Osteocyte (in vitro differentiated cells): ENCODE data around the gene PHLDB2. TPM values are rescaled to one million over a fixed set of nuclear protein-coding genes. Genes with fewer than 3 reads are reported as not detected.

Experiments
- DNase-seq: peaks from one replicate; pipeline ENCODE4 v3.0.0; 2021; ENCODE audit warnings: mixed read lengths; ENCODE audit not compliant: unreplicated experiment; ENCODE audit errors: extremely low spot score
- H3K27ac Mint-ChIP-seq: one replicate; pipeline ENCODE4 v1.8.0; 2021; ENCODE audit warnings: mild to moderate bottlenecking, mixed read lengths; ENCODE audit not compliant: unreplicated experiment
- H3K27me3 Mint-ChIP-seq: one replicate; pipeline ENCODE4 v1.8.0; 2021; ENCODE audit warnings: mixed read lengths; ENCODE audit not compliant: unreplicated experiment
- H3K36me3 Mint-ChIP-seq: one replicate; pipeline ENCODE4 v1.8.0; 2021; ENCODE audit warnings: mixed read lengths; ENCODE audit not compliant: unreplicated experiment
- H3K4me1 Mint-ChIP-seq: one replicate; pipeline ENCODE4 v1.8.0; 2021; ENCODE audit warnings: mixed read lengths; ENCODE audit not compliant: unreplicated experiment
- H3K4me3 Mint-ChIP-seq: one replicate; pipeline ENCODE4 v1.8.0; 2021; ENCODE audit warnings: mild to moderate bottlenecking, moderate library complexity, mixed read lengths; ENCODE audit not compliant: unreplicated experiment
- H3K9me3 Mint-ChIP-seq: one replicate; pipeline ENCODE4 v1.8.0; 2021; ENCODE audit warnings: mixed read lengths; ENCODE audit not compliant: unreplicated experiment
- CTCF ChIP-seq: fragments of 200-600 bp; sonication (generic); IDR thresholded peaks from 2 replicates; pipeline ENCODE4 v1.5.0; 2021; ENCODE audit warnings: antibody characterized with exemption, mild to moderate bottlenecking, moderate library complexity
- total RNA-seq: library from RNA; stranded (reverse); gene quantifications from 2 replicates; pipeline ENCODE4 v1.2.1, GENCODE V29; 2021

The PHLDB2 gene
- total RNA-seq, 1 donor from 2014 or later, result 134 TPM

DNA sequence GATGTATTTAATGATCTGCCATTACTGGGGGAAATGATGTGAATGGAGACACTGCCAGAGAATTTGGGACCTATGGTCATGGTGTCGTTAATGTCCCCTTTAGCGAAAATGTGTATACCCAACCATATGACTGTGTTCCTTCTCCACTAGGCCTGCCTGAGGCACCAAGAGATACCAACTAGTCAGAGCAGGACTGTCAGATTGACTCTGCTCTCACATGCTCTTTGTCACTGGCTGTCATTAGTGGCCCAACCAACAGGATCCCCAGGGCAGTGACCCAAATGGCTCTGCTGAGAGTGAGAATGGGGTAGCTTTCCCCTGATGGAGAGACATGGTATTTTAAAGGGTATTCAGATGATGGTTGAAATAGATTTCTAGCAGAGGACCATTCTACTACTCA is 142.5 kb downstream of the PHLDB2 start:
- Mint-ChIP-seq H3K27ac (no peak overlapping the region), H3K36me3 (no peaks in the 10 kb centered on the region), H3K9me3 (no peaks in the 10 kb centered on the region), H3K4me3 (no peak overlapping the region), H3K4me1 (peaks cover 16% of the 10 kb centered on the region), H3K27me3 (no peaks in the 10 kb centered on the region)
- DNase-seq, result no peak
- no peak for TF ChIP-seq CTCF

GRCh38 chr3:112002096-112002971 is 143.3 kb downstream of the PHLDB2 start:
- H3K4me3 Mint-ChIP-seq, result no peak overlapping the region
- no peaks in the 10 kb centered on the region for H3K9me3 Mint-ChIP-seq
- no peak overlapping the region for H3K27ac Mint-ChIP-seq
- TF ChIP-seq CTCF, result no peak
- H3K36me3 Mint-ChIP-seq, result no peaks in the 10 kb centered on the region
- H3K4me1 Mint-ChIP-seq, result peaks cover 18% of the 10 kb centered on the region
- H3K27me3 Mint-ChIP-seq, result no peaks in the 10 kb centered on the region
- no peak for DNase-seq

DNA sequence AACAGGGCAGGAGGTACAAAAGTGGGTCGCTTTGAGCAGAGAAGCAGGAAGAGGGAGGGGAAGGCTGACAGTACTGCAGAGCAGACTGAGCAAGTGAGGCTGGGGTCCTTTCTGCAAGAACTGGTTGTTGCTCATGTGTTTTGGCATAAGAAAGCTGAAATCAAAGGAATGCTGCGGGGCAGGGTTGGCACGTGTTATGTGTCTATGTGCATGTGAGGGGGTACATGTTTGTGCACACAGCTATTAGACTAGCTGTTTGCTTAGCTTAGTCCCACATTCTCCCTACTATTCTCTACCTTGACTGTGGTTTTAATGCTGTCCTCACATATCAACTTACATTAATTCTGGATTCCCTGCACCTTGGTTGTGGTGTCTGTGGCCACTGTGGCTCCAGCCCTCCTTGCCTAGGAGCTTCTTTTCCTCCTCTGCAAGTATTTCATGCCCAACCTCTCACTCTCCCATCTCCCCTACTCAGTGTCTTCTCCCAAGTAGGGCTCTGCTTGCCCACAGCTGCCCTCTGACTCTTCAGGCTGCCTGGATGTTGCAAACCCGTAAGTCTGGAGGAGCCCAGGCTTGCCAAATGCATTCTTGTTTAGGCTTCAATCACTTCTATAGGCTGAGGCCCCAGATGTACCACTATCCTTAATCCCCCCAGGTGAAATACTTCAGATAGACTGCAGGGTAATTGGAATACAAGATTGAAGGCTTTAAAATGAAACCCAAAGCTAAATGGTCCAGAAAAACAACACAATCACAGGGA is 144.4 kb downstream of the PHLDB2 start:
- Mint-ChIP-seq H3K36me3 (no peaks in the 10 kb centered on the region), H3K9me3 (no peaks in the 10 kb centered on the region), H3K27me3 (no peaks in the 10 kb centered on the region), H3K4me3 (no peak overlapping the region), H3K4me1 (peaks cover 22% of the 10 kb centered on the region), H3K27ac (no peak overlapping the region)
- DNase-seq, result no peak
- no peak for TF ChIP-seq CTCF

- no peak overlapping the region for H3K4me3 Mint-ChIP-seq
- TF ChIP-seq CTCF, result no peak
- H3K9me3 Mint-ChIP-seq, result no peaks in the 10 kb centered on the region
- DNase-seq, result no peak
- no peaks in the 10 kb centered on the region for H3K36me3 Mint-ChIP-seq
- H3K4me1 Mint-ChIP-seq, result peaks cover 15% of the 10 kb centered on the region
- no peaks in the 10 kb centered on the region for H3K27me3 Mint-ChIP-seq
- no peak overlapping the region for H3K27ac Mint-ChIP-seq
These were observed 145.1 kb downstream of the PHLDB2 start for GRCh38 chr3:112004187-112004586.

GRCh38 chr3:112004669-112005068 is 145.6 kb downstream of the PHLDB2 start:
- H3K27ac Mint-ChIP-seq, result no peak overlapping the region
- peaks cover 11% of the 10 kb centered on the region for H3K4me1 Mint-ChIP-seq
- no peak for DNase-seq
- H3K27me3 Mint-ChIP-seq, result no peaks in the 10 kb centered on the region
- no peak overlapping the region for H3K4me3 Mint-ChIP-seq
- no peaks in the 10 kb centered on the region for H3K36me3 Mint-ChIP-seq
- no peaks in the 10 kb centered on the region for H3K9me3 Mint-ChIP-seq
- TF ChIP-seq CTCF, result no peak
